B cell (primary cell): ENCODE data around the gene MYO16. TPM values are rescaled to one million over a fixed set of nuclear protein-coding genes. Genes with fewer than 3 reads are reported as not detected.

Experiments used
- ATAC-seq: fragments of 200-7000 bp; cut with Tn5 transposase; one replicate; pipeline ENCODE4 v1.10.0; 2021; ENCODE audit warnings: low read depth, mild to moderate bottlenecking, moderate number of reproducible peaks, moderate library complexity
- CTCF ChIA-PET: fragments of 350-600 bp; sonication (Branson Sonifier 250); formaldehyde crosslinking; loops from one replicate; lab custom pipeline; 2021; ENCODE audit warnings: antibody characterized with exemption, inconsistent platforms; lab: Charles Lee
- POLR2A ChIA-PET: fragments of 350-600 bp; sonication (Branson Sonifier 250); formaldehyde crosslinking; loops from one replicate; lab custom pipeline; 2021; ENCODE audit warnings: antibody characterized with exemption; lab: Charles Lee
- DNase-seq: peaks from one replicate; pipeline ENCODE4 v3.0.0; 2013
- H2AFZ ChIP-seq: 2 replicates; pipeline ENCODE4 v1.6.1; 2012; ENCODE audit warnings: mild to moderate bottlenecking, low read depth, low read length; ENCODE audit not compliant: insufficient read depth, poor library complexity, severe bottlenecking
- H3K27ac ChIP-seq, 2 donors: 1 replicate in 1 of 2; 2 replicates in 1 of 2; pipeline ENCODE4 v1.5.1; 2012 to 2013; ENCODE audit warnings: low read length in 2 of 2, mild to moderate bottlenecking in 2 of 2, moderate library complexity in 1 of 2
- H3K27me3 ChIP-seq, 4 experiments: fragments of 200-600 bp in 1 of 4; sonication (generic) in 1 of 4; replicated peaks in 1 of 4; 1 replicate in 2 of 4; 2 replicates in 2 of 4; pipeline versions ENCODE4 v1.6.1 to v1.7.0; 2013 to 2016; ENCODE audit warnings: low read length in 3 of 4, mild to moderate bottlenecking in 2 of 4, mixed read lengths in 1 of 4, moderate library complexity in 1 of 4; ENCODE audit not compliant: insufficient read depth in 4 of 4, control insufficient read depth in 3 of 4; ENCODE audit errors: control extremely low read depth in 1 of 4
- H3K36me3 ChIP-seq, 2 experiments: replicated peaks in 1 of 2; 1 replicate in 1 of 2; 2 replicates in 1 of 2; pipeline versions ENCODE4 v1.6.1 to v1.7.1; 2013; ENCODE audit warnings: low read length in 1 of 2; ENCODE audit not compliant: insufficient read depth in 2 of 2, control insufficient read depth in 1 of 2; ENCODE audit errors: control extremely low read depth in 1 of 2, extremely low read depth in 1 of 2
- H3K4me1 ChIP-seq, 2 donors: fragments of 200-600 bp in 1 of 2; sonication (generic) in 1 of 2; 1 replicate in 1 of 2; 2 replicates in 1 of 2; pipeline versions ENCODE4 v1.5.1 to v1.6.1; 2013 to 2017; ENCODE audit warnings: low read length in 2 of 2; ENCODE audit not compliant: control insufficient read depth in 2 of 2, insufficient read depth in 2 of 2
- H3K4me2 ChIP-seq: replicated peaks from 2 replicates; pipeline ENCODE3; 2012; ENCODE audit warnings: mild to moderate bottlenecking, low read depth, low read length; ENCODE audit not compliant: poor library complexity, severe bottlenecking
- H3K4me3 ChIP-seq, 5 experiments: fragments of 200-600 bp in 1 of 5; sonication (generic) in 1 of 5; 1 replicate in 3 of 5; 2 replicates in 2 of 5; pipeline versions ENCODE4 v1.5.1 to v1.7.0; 2011 to 2016; ENCODE audit warnings: low read length in 4 of 5, mild to moderate bottlenecking in 4 of 5, low read depth in 2 of 5, control low read depth in 1 of 5, moderate library complexity in 1 of 5; ENCODE audit not compliant: insufficient read depth in 1 of 5; ENCODE audit errors: control extremely low read depth in 1 of 5, extremely low read depth in 1 of 5
- H3K79me2 ChIP-seq: fragments of 200-600 bp; sonication (generic); one replicate; pipeline ENCODE4 v1.6.0; 2016; ENCODE audit warnings: low read length; ENCODE audit not compliant: control insufficient read depth, insufficient read depth
- H3K9ac ChIP-seq: fragments of 200-600 bp; sonication (generic); 2 replicates; pipeline ENCODE4 v1.6.1; 2017; ENCODE audit warnings: mild to moderate bottlenecking, low read length, moderate library complexity
- H3K9me3 ChIP-seq, 3 donors: one replicate each; pipeline versions ENCODE4 v1.6.1 to v1.7.1; 2013; ENCODE audit warnings: low read length in 2 of 3; ENCODE audit not compliant: control insufficient read depth in 2 of 3, insufficient read depth in 1 of 3; ENCODE audit errors: control extremely low read depth in 1 of 3
- H4K20me1 ChIP-seq: 2 replicates; pipeline ENCODE4 v1.6.0; 2012; ENCODE audit warnings: mild to moderate bottlenecking, low read length; ENCODE audit not compliant: insufficient read depth, control insufficient read depth, poor library complexity, severe bottlenecking
- H3K27ac Mint-ChIP-seq: one replicate; pipeline ENCODE4 v1.8.0; 2021; ENCODE audit warnings: mixed read lengths
- H3K27me3 Mint-ChIP-seq: one replicate; pipeline ENCODE4 v1.8.0; 2021; ENCODE audit warnings: mixed read lengths
- H3K4me1 Mint-ChIP-seq: one replicate; pipeline ENCODE4 v1.8.0; 2021; ENCODE audit warnings: mixed read lengths
- H3K4me3 Mint-ChIP-seq: one replicate; pipeline ENCODE4 v1.8.0; 2021; ENCODE audit warnings: mixed read lengths
- H3K9me3 Mint-ChIP-seq: one replicate; pipeline ENCODE4 v1.8.0; 2022; ENCODE audit warnings: mixed read lengths; ENCODE audit not compliant: insufficient read depth
- CTCF ChIP-seq: fragments of 200-600 bp; IDR thresholded peaks from one replicate; pipeline ENCODE4 v1.8.0; 2022; ENCODE audit warnings: antibody characterized with exemption, mild to moderate bottlenecking
- EZH2 ChIP-seq: IDR thresholded peaks from 2 replicates; pipeline ENCODE4 v1.6.1; 2012; ENCODE audit warnings: borderline replicate concordance, low read depth, mild to moderate bottlenecking, moderate library complexity, low read length; ENCODE audit not compliant: insufficient read depth, poor library complexity, severe bottlenecking
- WGBS: methylation state at CpG from one replicate; pipeline ENCODE4 v1.1.5; 2013; ENCODE audit warnings: missing lambda C conversion rate; ENCODE audit not compliant: insufficient coverage; 5-methylcytosine and 5-hydroxymethylcytosine counted together
- intact Hi-C: fragments of 100-400 bp; cut with micrococcal nuclease; formaldehyde crosslinking; loops from one replicate; pipeline ENCODE4 v1.10.0; 2022
- polyA plus RNA-seq: library from polyadenylated mRNA; depleted of rRNA; stranded (reverse); fragments of >200 nt; gene quantifications from 2 replicates; pipeline ENCODE4 v1.2.3, GENCODE V29; 2012
- total RNA-seq, 2 donors: library from RNA; stranded (reverse); fragments of 120-200 nt in 1 of 2; gene quantifications; 1 replicate in 1 of 2; 2 replicates in 1 of 2; pipeline versions ENCODE4 v1.2.3 to v1.2.4, GENCODE V29; 2013 to 2022

MYO16 gene
- total and polyA plus RNA-seq, 2 donors (not counting 1 experiment from before 2014, with no cell fraction given) = not detected

- no peaks in the 10 kb centered on the region for H3K9me3 Mint-ChIP-seq
- Histone ChIP-seq H3K27me3 (peaks cover 0 to 3% (median 0%) of the 10 kb centered on the region in 4 experiments), H3K4me2 (no peak overlapping the region), H3K9ac (no peak overlapping the region), H3K27ac (no peak overlapping the region), H2AFZ (no peak overlapping the region), H4K20me1 (no peaks in the 10 kb centered on the region), H3K79me2 (no peaks in the 10 kb centered on the region), H3K4me1 (no peaks in the 10 kb centered on the region), H3K36me3 (no peaks in the 10 kb centered on the region), H3K9me3 (no peaks in the 10 kb centered on the region), H3K4me3 (no peak overlapping the region)
- intact Hi-C loops = no loop called here
- no peak for DNase-seq
- ChIA-PET POLR2A (no interaction called here), CTCF (no interaction called here)
- H3K27me3 Mint-ChIP-seq = peaks cover 24% of the 10 kb centered on the region
- H3K27ac Mint-ChIP-seq = no peak overlapping the region
- no peak overlapping the region for H3K4me3 Mint-ChIP-seq
- WGBS = 76% methylated on average over 4 of the region's 7 CpGs
- TF ChIP-seq CTCF (no peak), EZH2 (no peak)
- H3K4me1 Mint-ChIP-seq = no peaks in the 10 kb centered on the region
- no peak for ATAC-seq
Observed at GRCh38 chr13:108981407-108981806, 352.0 kb downstream of the MYO16 start.

GRCh38 chr13:108983273-108983672 is 353.9 kb downstream of the MYO16 start:
- Histone ChIP-seq H3K27ac (no peak overlapping the region), H3K9me3 (no peaks in the 10 kb centered on the region), H2AFZ (no peak overlapping the region), H3K79me2 (no peaks in the 10 kb centered on the region), H3K27me3 (peaks cover 0 to 3% (median 0%) of the 10 kb centered on the region in 4 experiments), H3K4me2 (no peak overlapping the region), H3K4me1 (no peaks in the 10 kb centered on the region), H3K36me3 (no peaks in the 10 kb centered on the region), H3K9ac (no peak overlapping the region), H3K4me3 (no peak overlapping the region), H4K20me1 (no peaks in the 10 kb centered on the region)
- DNase-seq (no peak), ATAC-seq (no peak)
- CTCF ChIA-PET = no interaction called here
- no peak for TF ChIP-seq CTCF
- 93% methylated on average over 3 of the region's 6 CpGs for WGBS
- peaks cover 16% of the 10 kb centered on the region for H3K27me3 Mint-ChIP-seq
- no peak overlapping the region for H3K4me3 Mint-ChIP-seq
- H3K27ac Mint-ChIP-seq = no peak overlapping the region
- intact Hi-C loops = no loop called here
- no peaks in the 10 kb centered on the region for H3K4me1 Mint-ChIP-seq
- POLR2A ChIA-PET = no interaction called here
- H3K9me3 Mint-ChIP-seq = no peaks in the 10 kb centered on the region
